A549 (cell line): ENCODE measurements around the gene NKIRAS2.

Experiments
- CEBPB ChIP-seq, 2 experiments: fragments of >200 bp in 1 of 2; sonication (Bioruptor Twin) in 1 of 2; formaldehyde crosslinking in 1 of 2; IDR thresholded peaks; 2 replicates each; pipeline ENCODE4 v1.6.1; 2012 to 2016
- CHD2 ChIP-seq: fragments of 150-350 bp; IDR thresholded peaks from 2 replicates; pipeline ENCODE4 v1.6.1; 2014; ENCODE audit warnings: low read length; ENCODE audit not compliant: partially characterized antibody
- EP300 ChIP-seq, 2 experiments: fragments of >200 bp; sonication (Bioruptor Twin); formaldehyde crosslinking; IDR thresholded peaks; 2 replicates in 1 of 2; 3 replicates in 1 of 2; pipeline ENCODE4 v1.6.1; 2016 to 2017
- JUN ChIP-seq, 2 experiments: fragments of >200 bp; sonication (Bioruptor Twin); formaldehyde crosslinking; IDR thresholded peaks; 2 replicates in 1 of 2; 3 replicates in 1 of 2; pipeline ENCODE4 v1.6.1; 2016 to 2017
- MAFK ChIP-seq: fragments of 450-650 bp; IDR thresholded peaks from 2 replicates; pipeline ENCODE4 v1.6.1; 2014; ENCODE audit not compliant: partially characterized antibody
- MAZ ChIP-seq: fragments of 150-350 bp; IDR thresholded peaks from 2 replicates; pipeline ENCODE4 v1.6.1; 2014; ENCODE audit warnings: antibody characterized with exemption, low read depth, low read length, borderline replicate concordance
- MYC ChIP-seq: IDR thresholded peaks from 2 replicates; pipeline ENCODE4 v1.6.1; 2012; ENCODE audit warnings: mild to moderate bottlenecking, inconsistent platforms, low read length, improper control_type of control experiment, borderline replicate concordance
- PHF8 ChIP-seq: fragments of 200-600 bp; sonication (generic); IDR thresholded peaks from 2 replicates; pipeline ENCODE4 v1.6.1; 2016; ENCODE audit warnings: low read depth, mild to moderate bottlenecking, antibody characterized with exemption, moderate library complexity, borderline replicate concordance
- POLR2A ChIP-seq: IDR thresholded peaks from 2 replicates; pipeline ENCODE4 v1.6.1; 2012; ENCODE audit warnings: mild to moderate bottlenecking, low read length
- RCOR1 ChIP-seq: fragments of 150-350 bp; IDR thresholded peaks from 2 replicates; pipeline ENCODE4 v1.6.1; 2014; ENCODE audit warnings: antibody characterized with exemption, low read length, low read depth
- REST ChIP-seq: fragments of 200-600 bp; sonication (generic); IDR thresholded peaks from 2 replicates; pipeline ENCODE4 v1.6.1; 2016; ENCODE audit warnings: antibody characterized with exemption, mild to moderate bottlenecking, moderate library complexity
- ZFP36 ChIP-seq: fragments of 450-650 bp; IDR thresholded peaks from 2 replicates; pipeline ENCODE4 v1.6.1; 2014; ENCODE audit warnings: borderline replicate concordance; ENCODE audit not compliant: partially characterized antibody
- TF ChIP-seq, protein P1 (sequence below): fragments of >200 bp; sonication (Bioruptor Twin); formaldehyde crosslinking; IDR thresholded peaks from 3 replicates; pipeline ENCODE4 v1.5.1; 2016

DNA sequence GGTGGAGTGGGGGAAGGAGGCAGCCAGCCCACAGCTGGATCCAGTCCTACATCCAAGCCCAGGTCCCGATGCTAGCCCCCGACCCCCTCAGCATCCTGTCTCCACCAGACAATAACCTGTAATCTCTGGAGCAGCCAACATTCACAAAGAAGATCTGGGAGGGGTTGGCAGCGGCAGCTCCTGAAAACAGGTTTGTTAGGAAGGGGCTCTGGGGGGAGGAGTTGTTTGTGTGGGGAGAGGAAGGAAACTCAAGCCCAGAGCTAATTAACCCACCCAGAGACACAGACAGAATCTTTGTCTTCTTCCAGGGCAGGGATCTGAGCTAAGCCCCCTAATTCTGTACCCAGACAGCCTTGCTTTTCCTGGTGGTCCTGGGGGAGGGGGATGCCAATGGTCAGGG, 35.1 kb downstream of the NKIRAS2 start:
- TF ChIP-seq MAFK (no peak), MAZ (no peak), JUN (IDR thresholded peaks at IDR 0.05) (no peak), EP300 (IDR thresholded peaks at IDR 0.05) (no peak), ZFP36 (no peak), MYC (no peak), CEBPB (IDR thresholded peaks at IDR 0.05) (no peak), POLR2A (no peak), RCOR1 (no peak), PHF8 (no peak), CHD2 (no peak), REST (no peak)
- TF ChIP-seq, protein P1, sequence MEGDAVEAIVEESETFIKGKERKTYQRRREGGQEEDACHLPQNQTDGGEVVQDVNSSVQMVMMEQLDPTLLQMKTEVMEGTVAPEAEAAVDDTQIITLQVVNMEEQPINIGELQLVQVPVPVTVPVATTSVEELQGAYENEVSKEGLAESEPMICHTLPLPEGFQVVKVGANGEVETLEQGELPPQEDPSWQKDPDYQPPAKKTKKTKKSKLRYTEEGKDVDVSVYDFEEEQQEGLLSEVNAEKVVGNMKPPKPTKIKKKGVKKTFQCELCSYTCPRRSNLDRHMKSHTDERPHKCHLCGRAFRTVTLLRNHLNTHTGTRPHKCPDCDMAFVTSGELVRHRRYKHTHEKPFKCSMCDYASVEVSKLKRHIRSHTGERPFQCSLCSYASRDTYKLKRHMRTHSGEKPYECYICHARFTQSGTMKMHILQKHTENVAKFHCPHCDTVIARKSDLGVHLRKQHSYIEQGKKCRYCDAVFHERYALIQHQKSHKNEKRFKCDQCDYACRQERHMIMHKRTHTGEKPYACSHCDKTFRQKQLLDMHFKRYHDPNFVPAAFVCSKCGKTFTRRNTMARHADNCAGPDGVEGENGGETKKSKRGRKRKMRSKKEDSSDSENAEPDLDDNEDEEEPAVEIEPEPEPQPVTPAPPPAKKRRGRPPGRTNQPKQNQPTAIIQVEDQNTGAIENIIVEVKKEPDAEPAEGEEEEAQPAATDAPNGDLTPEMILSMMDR, result no peak
